CD4-positive, alpha-beta T cell treated with Interferon alpha-2 for 1 hour (primary cell): ENCODE measurements around the gene B4GALT7.

Experiments
- DNase-seq, 2 donors: peaks; one replicate each; pipeline ENCODE4 v3.0.0-alpha.2; 2020 to 2022

The B4GALT7 gene

DNA sequence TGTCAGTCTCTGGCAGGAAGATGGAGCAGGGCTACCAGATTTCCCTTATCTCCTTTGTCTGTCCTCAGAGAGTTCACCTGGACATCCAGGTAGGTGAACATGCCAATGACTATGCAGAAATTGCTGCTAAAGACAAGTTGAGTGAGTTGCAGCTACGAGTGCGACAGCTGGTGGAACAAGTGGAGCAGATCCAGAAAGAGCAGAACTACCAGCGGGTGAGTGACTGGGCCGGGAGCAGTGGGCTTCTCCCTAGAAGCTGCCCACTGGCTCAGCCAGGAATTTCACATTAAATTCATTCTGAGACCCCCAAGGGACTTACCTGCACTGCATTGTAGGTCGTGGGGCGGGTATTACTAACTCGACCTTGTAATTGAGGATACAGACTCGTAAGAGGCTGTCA, 5.9 kb upstream of the B4GALT7 start:
- DNase-seq, result no peak

DNA sequence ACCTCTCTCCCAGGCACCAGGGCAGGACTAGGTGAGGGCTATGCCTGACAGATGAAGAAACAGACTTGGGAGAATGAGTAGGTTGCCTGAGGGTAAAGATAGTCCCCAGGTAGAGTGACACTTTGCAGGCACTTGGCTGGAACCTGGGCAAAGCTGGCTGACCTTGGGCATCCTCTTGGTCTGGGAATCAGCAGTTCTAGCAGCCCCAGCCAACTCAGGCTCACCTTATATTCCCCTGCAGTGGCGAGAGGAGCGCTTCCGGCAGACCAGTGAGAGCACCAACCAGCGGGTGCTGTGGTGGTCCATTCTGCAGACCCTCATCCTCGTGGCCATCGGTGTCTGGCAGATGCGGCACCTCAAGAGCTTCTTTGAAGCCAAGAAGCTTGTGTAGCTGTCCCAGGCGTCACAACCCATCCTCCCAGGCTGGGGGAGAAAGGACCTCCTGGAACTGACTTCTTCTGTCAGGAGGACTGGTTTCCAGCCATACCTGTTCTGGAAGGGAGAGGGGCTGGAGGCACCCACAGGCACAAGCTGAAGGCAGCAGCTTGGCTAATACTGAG, 4.8 kb upstream of the B4GALT7 start:
- DNase-seq, result no peak

DNA sequence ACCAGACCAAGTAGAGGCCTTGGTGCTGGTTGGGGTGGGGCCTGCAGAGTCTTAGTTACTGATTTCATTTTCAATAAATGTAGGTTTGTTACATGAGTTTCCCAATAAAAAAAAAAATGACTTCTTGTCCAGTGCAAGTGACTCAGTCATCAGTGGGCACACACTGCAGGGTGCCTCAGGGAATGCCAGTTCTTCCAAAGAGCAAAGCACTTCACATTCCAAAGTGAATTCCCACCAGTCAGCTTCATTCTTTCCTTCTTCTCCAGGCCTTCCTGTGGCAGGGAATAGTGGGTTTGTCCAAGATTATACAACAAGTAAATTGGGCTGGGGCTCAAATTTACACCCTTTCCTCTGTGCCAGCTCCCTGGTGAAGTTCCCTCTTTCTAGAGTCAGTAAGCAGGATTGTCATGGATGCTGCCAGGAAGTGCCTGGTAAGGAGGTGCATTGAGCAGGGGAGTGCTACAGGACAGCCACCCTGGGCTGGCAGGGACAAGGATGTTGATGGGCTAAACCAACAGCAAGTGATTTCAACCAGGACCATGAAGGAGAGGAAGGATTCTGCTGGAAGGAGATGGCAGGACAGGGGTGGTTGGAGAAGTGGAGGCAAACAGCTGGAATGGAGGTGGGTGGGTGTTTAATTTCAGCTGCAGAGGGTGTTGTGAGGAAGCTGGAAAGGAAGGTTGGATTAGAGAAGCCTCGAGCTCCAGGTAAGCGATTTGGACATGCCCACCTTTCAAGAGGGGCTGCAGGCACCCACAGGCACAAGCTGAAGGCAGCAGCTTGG, 3.7 kb upstream of the B4GALT7 start:
- no peak for DNase-seq

DNA sequence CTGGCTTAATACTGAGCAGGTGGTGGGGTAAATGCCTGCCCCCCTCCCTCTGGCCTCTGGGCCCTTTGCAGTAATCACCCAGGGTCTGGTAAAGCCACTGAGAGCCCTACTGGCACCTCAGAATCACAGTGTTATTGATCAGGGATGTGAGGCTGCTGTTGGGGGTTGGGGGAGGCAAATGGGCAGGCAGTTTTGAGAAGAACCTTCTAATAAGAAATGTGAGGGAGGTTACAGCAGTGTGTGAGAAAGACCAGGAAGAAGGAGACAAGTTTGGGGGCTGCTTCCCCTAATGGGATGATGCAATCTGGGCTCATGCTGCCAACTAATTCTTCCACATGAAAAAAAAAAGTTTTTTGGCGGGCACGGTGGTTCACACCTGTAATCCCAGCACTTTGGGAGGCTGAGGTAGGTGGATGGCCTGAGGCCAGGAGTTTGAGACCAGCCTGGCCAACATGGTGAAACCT, 3.1 kb upstream of the B4GALT7 start:
- no peak for DNase-seq

DNA sequence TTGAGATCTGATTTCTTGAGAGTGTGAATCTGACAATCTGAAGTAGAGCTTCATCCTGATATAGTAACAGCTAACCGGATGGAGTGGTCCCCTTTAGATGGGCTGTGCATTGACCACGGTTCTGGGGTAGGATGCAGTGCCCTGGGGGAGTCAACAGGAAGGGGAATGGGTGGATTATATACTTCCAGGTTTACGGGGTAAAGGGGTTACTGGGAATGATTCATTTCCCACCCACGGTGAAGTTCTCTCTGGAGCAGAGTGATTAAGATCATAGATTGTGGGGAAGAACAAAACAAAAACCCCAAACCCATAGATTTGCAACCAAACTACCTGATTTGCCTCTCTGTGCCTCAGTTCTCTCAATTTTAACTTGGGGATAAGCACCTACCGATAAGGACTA, 1.5 kb upstream of the B4GALT7 start:
- DNase-seq, result no peak

DNA sequence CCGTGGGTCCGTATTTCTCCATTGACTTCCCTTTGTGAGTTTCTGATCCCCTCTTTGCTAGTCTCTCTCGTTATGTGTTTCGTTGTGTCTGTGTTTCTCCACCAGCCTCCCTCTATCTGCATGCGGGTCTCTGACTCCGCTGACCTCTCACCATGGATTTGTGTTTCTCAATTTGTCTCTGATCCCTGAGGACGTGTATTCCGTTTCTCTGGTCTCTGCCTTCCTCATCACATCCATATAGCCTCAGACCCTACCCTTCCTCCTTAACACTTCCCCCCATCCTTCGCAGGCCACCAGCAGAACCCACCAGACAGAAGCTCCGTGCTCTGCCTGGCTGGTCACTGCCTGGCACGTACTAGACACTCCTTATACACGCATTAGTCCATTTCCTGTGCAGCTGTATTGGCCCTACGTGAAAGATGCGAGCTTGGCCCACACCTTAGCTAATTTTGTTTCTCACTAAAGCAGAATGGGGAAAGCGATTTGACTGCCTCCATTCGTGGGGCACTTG, 631 bp downstream of the B4GALT7 start:
- no peak for DNase-seq

DNA sequence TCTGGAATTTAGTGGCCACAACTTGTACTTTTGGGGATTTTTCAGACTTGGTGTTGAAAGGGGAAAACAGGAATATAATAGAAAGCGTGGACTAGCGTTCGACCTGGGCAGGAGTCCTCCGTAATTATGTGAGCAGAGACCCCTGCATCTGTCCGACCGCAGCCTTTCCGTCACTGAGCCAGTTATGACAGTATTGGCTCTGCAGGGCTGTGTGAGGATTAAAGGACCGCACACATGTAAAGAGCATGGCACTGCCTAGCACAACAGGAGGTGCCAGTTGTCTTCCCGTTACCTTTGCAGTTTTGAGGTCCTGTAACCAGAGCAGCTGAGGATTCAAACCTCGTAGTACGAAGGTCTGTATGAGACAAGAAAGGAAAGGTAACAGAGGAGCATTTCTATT, 1.2 kb downstream of the B4GALT7 start:
- DNase-seq, result no peak

DNA sequence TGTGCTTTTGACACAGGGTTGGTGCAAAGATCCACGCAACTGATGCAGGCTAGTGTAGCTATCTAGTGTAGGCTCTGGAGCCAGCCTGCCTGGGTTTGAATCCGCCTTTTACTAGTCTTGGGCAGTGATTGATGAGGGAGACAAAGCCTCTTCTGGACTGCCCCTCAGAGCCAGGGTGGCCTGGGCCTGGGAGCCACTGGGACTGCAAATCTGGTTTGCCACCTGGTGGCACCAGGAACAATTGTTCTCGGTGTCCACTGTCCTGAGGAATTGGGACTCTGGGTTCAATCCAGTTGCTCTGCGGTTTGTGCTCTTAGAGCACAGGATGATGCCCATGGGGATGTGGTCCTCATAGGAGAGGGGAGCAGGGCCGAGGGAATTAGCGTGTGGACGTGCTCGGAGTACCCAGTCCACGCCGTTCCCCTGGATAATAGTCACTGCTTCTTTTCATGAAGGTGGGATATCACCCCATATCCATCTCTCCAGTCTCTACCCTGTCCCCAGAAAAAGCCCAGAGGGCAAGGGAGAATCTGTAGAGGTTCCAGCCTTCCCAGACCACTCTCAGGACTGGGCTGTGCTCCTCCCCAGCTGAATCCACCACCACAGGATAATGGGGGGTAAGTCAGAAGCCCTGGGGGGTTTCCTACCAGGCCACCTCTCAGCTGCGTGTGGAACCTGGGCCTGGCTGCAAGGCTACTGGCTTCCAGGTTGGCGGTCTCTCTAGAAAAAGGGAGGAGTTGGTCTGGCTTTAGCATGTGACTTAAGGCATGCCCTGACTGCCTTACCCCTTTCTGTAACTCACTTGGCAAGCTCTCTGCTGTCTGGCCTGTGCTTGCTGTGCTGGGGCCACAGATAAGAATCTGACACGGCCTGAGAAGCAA, 1.9 kb downstream of the B4GALT7 start:
- DNase-seq, result no peak

DNA sequence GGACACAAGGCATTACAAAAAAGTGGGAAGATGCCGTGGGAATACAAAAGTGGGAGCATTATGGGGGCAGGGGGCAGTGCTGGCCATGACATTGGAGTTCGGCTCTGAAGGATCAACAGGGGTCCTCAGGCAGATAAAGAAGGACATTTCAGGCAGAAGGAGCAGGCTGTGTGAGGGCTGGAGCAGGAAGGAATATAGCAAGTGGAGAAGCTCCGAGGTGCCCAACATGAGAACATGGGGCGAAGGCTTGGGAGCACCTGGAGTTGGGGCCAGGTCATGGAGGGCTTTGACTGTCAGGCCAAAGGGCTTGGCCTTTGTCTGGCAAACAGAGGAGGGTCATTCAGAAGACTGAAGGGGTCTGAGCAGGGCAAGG, 2.5 kb downstream of the B4GALT7 start:
- no peak for DNase-seq

DNA sequence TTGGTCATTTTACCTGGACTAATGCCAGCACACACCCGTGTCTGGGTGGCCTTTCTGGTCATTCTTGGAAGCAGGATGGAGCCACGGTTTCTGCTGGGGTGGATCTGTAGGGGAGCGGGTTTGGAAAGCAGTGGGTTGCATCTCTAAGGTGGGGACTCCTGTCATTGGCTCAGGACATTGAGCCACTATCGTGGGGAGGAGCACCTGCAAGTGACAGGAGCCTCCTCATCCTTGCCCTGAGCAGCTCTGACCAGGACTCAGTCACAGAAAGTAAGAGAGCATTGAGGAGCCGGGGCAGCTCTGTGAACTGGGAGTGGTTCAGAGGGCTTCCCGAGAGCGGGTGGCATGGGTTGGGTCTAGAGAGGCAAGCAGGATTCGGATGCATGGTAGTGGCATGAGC, 3.7 kb downstream of the B4GALT7 start:
- no peak for DNase-seq

DNA sequence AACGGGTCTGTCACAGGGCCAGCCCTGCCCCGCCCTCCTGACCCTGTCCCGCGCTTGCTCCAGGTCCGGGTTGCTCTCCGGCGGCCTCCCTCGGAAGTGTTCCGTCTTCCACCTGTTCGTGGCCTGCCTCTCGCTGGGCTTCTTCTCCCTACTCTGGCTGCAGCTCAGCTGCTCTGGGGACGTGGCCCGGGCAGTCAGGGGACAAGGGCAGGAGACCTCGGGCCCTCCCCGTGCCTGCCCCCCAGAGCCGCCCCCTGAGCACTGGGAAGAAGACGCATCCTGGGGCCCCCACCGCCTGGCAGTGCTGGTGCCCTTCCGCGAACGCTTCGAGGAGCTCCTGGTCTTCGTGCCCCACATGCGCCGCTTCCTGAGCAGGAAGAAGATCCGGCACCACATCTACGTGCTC, 4.2 kb downstream of the B4GALT7 start:
- DNase-seq, result no peak

DNA sequence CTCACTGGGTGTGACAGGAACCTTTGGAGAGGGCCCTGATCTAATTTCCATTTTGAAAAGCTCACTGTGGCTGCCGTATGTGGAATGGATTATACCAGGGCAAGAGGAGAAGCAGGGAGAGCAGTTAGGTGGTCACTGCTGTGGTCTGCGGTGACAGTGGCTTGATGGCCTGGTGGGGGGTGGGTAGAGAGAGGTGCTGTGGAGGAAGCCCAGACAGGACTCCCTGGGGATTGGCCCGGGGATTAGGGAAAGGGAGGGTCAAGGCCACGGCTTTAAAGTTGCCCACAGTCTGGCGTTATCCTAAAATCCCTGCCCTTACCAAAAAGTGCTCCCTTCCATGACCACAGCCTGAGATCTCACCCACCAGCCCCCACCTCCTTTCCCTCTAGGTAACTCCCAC, 4.7 kb downstream of the B4GALT7 start:
- DNase-seq, result no peak

DNA sequence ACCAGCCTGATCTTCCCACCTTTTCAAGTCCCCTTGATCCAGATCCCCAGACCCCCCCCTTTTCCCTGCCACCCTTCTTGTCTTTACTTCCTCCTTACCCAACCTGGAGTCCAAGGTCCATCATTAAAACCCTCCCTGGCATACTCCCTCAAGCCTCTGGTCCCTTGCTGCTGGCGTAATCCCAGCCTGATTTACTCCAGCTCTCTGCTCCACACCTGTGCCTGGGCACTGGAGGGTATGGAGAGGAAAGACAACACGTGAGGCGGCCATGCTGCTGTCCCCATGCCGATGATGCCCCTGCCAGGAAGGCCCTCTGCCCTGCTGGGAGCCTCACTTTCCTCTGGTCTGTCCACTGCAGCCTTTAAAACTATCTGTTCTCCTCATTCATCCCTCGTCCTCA, 5.1 kb downstream of the B4GALT7 start:
- DNase-seq, result no peak

DNA sequence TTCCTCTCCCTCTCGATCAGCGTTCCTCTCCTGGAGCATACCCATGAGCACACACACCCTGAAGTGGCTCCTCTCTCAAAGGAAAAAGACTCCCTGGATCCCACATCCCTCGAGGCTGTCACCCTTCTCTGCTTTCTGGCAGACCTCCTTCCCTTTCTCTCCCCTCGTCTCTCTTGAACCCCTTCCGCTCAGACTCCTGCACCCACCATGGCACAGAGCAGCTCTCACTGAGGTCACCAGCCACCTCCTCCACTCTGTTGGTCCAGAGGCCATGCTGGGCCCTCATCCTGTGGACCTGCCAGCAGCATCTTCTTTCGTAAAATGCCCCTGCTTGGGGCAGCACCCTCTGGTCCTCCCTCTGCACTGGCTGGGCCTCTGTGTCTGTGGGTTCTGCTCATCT, 5.7 kb downstream of the B4GALT7 start:
- DNase-seq, result no peak

DNA sequence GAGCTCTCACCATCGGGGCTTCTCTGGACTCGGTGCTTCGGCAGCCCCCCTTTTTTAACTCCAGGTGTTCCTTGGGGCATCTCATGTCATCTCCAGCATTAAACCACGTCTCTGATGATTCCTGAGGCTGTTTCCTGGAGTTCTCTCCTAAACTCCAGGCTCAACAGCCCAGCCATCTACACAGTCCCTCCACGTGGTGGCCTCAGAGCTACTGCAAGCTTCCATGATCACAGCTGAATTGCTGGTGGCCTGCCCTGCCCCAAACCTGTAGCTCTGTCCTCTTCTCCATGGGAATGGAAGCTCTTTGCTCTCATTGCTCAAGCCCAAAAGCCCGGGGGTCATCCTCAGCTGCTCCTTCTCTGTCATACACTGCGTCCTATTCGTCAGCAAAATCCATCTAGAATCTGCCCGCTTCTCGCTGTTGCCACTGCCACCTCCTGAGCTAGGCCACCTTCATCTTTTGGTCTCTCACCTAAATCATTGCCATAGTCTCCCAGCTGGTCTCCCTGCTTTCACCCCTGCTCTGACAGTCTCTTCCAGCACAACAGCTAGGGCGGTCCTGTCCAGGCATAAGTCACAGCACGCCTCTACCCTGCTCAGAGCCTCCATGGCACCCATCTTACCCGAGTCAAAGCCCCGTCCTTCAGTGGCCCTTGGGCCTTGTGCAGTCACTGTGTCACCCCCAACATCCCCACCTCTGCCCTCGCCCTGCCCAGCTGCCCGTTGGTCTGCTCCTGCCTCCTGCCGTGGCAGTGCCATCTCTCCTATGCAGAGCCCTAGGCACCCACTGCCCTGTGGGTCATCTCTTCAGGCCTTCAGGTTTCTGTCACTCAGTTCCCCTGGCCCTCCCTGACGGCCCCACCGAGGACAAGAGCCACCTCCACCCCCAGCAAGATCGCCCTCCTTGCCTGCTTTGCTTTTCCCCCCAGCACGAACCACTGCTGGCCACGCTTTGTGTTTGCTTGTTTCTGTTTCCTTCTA, 6.4 kb downstream of the B4GALT7 start:
- no peak for DNase-seq

DNA sequence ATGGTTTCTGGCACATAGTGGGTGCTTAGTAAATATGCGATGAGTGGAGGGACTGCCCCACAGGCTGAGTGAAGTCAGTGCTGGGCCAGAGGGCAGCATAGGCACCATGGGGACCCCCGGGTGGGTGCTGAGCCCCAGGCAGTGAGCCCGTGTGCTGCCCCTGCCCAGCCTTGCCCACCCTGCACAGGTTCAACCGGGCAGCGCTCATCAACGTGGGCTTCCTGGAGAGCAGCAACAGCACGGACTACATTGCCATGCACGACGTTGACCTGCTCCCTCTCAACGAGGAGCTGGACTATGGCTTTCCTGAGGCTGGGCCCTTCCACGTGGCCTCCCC, 7.2 kb downstream of the B4GALT7 start:
- no peak for DNase-seq

DNA sequence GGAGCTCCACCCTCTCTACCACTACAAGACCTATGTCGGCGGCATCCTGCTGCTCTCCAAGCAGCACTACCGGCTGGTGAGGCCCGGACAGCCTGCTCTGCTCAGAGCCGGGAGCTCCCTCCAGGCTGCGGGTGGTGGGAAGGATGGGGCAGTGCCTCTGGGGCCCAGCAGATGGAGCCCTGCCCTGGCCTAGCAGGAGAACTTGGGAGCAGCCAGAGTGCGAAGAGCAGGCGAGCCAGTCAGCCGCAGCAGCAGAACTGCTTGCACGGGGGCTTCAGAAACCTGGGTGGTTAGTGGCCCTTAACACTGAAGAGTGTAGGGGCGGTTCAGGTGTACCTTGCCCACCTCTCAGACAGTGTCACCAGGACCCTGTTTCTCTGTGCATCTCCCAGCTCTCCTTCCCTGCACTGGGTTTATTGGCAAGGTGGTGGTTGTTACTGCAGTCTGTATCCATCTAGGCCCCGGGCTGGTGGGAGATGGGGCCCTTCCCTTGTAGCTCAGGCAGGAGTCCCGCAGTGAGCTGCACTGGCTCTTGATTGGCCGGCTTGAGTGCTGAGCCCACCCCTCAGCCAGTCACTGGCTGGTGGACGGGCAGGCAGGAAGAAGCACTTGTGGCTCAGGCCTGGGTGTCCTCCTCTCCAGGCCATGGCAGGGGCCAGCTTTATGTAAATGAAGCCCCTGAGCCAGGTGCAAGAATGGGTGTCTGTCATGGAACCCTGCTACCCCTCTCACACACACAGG, 7.7 kb downstream of the B4GALT7 start:
- DNase-seq, result peak; percentile 55 to 69

DNA sequence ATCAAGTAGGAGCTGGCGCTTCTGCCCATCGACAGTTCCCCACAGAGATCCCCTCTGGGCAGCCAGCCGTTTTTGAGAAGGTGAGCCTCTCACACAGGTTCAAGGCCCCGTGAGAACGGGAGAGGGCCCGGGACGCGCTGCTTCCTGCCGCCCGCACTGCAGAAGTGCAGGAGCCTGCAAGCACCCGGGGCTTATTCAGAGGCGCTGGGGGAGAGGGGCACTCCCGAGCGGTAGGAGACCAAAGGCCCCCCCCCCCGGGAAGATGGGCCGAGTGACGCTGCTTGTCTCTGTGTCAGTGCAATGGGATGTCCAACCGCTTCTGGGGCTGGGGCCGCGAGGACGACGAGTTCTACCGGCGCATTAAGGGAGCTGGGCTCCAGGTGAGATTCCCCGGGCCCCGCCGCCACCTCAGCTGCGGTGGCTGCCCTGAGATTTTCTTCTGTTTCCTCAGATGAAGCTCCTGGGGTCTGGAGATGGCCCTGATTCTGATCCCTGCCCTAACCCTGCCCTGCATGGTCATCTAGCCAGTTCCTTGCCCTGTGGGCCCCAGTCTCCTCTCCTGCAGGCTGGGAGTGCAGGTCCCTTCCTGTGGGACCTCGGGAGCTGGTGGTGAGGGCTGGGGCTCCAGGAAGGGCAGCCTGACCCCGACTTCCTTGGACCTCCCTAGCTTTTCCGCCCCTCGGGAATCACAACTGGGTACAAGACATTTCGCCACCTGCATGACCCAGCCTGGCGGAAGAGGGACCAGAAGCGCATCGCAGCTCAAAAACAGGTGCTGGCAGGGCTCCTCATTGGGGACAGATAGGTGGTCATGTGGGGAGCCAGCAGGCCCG, 8.5 kb downstream of the B4GALT7 start:
- DNase-seq, result no peak

DNA sequence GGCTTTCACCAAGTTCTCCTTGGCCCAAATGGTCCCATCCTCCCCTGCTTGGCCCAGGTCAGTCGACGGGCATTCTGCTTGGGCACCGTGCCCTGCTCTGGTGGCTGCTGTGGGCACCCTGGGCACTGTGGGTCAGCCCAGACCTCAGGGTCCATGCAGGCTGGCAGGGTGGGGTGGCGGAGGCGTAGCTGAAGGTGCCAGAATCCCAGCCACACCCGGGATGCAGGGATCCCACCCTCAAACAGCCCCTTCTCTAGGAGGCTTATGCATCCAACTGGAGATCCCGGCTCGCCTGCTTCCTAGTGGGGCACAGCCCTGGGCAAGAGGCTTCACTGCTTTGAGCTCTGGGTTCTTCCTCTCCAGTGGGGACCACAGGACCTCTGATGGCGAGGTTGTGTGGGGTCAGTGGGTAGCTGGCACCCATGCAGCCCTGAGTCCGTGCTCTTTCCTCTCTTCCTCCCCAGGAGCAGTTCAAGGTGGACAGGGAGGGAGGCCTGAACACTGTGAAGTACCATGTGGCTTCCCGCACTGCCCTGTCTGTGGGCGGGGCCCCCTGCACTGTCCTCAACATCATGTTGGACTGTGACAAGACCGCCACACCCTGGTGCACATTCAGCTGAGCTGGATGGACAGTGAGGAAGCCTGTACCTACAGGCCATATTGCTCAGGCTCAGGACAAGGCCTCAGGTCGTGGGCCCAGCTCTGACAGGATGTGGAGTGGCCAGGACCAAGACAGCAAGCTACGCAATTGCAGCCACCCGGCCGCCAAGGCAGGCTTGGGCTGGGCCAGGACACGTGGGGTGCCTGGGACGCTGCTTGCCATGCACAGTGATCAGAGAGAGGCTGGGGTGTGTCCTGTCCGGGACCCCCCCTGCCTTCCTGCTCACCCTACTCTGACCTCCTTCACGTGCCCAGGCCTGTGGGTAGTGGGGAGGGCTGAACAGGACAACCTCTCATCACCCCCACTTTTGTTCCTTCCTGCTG, 9.4 kb downstream of the B4GALT7 start:
- no peak for DNase-seq
